Fibroblast of the aortic adventitia (primary cell): ENCODE results near the gene TRIM40. TPM values are rescaled to one million over a fixed set of nuclear protein-coding genes. Genes with fewer than 3 reads are reported as not detected.

Experiments
- DNase-seq: peaks from one replicate; pipeline ENCODE4 v3.0.0-alpha.2; 2010; ENCODE audit warnings: low read depth
- H3K4me3 ChIP-seq: 2 replicates; pipeline ENCODE4 v1.5.1; 2011; ENCODE audit warnings: low read depth, mild to moderate bottlenecking, control low read depth, low read length, moderate library complexity
- total RNA-seq: library from RNA; depleted of rRNA; stranded (reverse); fragments of >200 nt; gene quantifications from 2 replicates; pipeline ENCODE4 v1.2.3, GENCODE V29; 2012; ENCODE audit warnings: low replicate concordance
- TF ChIP-seq, protein P1 (sequence below): IDR thresholded peaks from 2 replicates; pipeline ENCODE4 v1.5.1; 2011; ENCODE audit warnings: mild to moderate bottlenecking, low read length, control low read depth, inconsistent platforms; ENCODE audit not compliant: insufficient read depth

TRIM40 gene
- total RNA-seq, result not detected in 2 replicates

- TF ChIP-seq, protein P1, sequence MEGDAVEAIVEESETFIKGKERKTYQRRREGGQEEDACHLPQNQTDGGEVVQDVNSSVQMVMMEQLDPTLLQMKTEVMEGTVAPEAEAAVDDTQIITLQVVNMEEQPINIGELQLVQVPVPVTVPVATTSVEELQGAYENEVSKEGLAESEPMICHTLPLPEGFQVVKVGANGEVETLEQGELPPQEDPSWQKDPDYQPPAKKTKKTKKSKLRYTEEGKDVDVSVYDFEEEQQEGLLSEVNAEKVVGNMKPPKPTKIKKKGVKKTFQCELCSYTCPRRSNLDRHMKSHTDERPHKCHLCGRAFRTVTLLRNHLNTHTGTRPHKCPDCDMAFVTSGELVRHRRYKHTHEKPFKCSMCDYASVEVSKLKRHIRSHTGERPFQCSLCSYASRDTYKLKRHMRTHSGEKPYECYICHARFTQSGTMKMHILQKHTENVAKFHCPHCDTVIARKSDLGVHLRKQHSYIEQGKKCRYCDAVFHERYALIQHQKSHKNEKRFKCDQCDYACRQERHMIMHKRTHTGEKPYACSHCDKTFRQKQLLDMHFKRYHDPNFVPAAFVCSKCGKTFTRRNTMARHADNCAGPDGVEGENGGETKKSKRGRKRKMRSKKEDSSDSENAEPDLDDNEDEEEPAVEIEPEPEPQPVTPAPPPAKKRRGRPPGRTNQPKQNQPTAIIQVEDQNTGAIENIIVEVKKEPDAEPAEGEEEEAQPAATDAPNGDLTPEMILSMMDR, result no peak
- DNase-seq, result no peak
- H3K4me3 ChIP-seq, result no peak within 1 kb of the TSS
These were observed at the start of gene TRIM40 for GRCh38 chr6:30135757-30136156. TRIM40 (plus strand) TSS chr6:30136140; CDS start chr6:30137037, 897 bp downstream.

DNA sequence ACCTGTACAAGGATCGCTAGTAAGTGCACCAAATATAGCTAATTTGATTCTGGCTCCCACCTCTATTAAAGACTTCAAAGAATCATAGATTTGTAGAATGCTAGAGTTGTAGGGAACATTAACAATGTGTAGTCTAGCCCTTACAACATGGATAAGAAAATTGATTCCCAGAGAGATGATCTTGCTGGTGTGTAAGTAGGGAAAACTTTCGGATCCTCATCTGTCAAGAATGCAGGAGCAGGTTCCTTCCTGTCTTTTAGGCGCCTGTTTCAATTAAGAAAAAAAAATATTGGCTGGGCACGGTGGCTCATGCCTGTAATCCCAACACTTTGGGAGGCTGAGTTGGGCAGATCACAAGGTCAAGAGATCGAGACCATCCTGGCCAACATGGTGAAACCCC, 48.1 kb upstream of the TRIM40 start:
- TF ChIP-seq, protein P1, result no peak
- DNase-seq, result no peak
- no peak overlapping the region for H3K4me3 ChIP-seq

GRCh38 chr6:30091577-30092381, 44.2 kb upstream of the TRIM40 start:
- peak; percentile 63 for DNase-seq
- no peak overlapping the region for H3K4me3 ChIP-seq
- TF ChIP-seq, protein P1, result no peak

DNA sequence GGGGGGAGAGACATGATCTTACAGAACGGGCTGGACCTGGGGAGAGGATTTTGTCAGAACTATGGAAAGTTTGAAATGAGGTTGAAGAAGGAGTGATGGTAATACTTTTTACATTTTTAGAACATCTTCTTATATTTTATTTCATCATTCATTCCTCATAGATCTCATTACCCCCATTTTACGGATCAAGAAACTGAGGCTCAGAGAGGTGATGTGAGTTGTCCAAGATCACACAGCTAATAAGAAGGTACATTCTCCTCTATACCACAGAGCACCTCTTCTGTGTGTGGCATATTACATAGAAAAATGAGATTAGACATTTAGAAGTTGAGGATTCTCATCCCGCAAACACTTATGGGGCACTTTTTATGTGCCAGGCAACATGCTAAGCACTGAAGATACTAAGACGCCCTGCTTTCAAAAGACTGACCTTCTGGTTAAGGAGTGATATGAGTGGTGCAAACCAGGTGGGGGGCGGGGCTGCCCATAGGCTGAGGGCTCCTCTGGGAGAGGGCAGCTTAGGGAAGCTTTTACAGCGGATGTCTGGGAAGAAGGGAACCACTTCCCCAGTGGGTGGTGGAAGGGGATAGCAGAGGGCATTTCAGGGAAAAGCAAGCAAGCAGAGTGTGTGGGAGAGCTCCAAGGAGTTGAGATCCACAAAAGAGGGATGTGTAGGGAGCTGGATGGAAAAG, 42.9 kb upstream of the TRIM40 start:
- no peak for DNase-seq
- TF ChIP-seq, protein P1, result no peak
- no peak overlapping the region for H3K4me3 ChIP-seq

DNA sequence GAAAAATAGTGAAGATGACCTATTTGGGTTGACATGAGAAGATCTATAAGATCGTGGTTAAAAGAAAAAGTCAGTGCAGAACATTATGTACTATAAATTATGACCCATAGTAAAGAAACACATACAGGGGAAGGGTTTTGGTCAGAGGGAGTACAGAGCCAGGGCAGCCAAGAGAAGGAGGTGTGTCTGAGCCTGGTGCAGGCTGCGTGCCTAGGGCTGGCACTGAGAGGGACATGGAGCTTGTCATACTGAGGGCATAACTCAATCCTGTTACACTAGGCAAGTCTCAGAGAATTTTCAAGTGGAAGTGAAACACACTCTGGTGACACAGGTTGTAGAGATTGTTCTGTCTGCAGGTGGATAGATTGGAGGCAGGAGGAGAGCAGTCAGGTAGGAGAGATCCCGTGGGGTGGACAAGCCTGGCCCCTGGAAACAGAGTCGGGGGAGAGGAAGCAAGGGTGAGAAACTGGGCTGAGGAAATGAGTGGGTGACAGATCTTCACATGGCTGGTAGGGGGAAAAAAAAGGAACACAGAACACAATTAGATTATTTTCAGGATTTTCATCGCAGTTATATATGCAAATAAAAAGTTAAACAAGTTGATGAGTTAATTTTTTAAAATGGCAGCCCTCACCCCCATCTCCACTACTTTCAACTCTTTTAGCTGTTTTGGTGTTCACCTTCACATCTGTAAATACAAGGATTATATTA, 41.8 kb upstream of the TRIM40 start:
- TF ChIP-seq, protein P1, result no peak
- DNase-seq, result no peak
- no peak overlapping the region for H3K4me3 ChIP-seq

- TF ChIP-seq, protein P1, result no peak
These were observed 39.1 kb upstream of the TRIM40 start for GRCh38 chr6:30096829-30097228.

More at GRCh38 chr6:30096829-30097228, 39.1 kb upstream of the TRIM40 start:
- no peak overlapping the region for H3K4me3 ChIP-seq
- DNase-seq, result no peak
